GM12891 (cell line): ENCODE measurements around the gene ALK.

Experiments used
- DNase-seq: peaks from one replicate; pipeline ENCODE4 v3.0.0; 2011; ENCODE audit warnings: low spot score; ENCODE audit not compliant: insufficient read length
- FAIRE-seq: peaks from 2 replicates; lab custom pipeline; 2011; peaks lifted over from hg19 to GRCh38; lab: Jason Lieb, UNC
- PAX5 ChIP-seq: IDR thresholded peaks from 2 replicates; pipeline ENCODE4 v1.6.1; 2011; ENCODE audit warnings: low read length, moderate library complexity, mild to moderate bottlenecking; ENCODE audit not compliant: insufficient read depth, severe bottlenecking
- POLR2A ChIP-seq: IDR thresholded peaks from 2 replicates; pipeline ENCODE4 v1.6.1; 2011; ENCODE audit warnings: low read depth, low read length, control low read depth
- POLR2AphosphoS5 ChIP-seq: IDR thresholded peaks from 2 replicates; pipeline ENCODE4 v1.6.1; 2011; ENCODE audit warnings: low read depth, low read length, control low read depth
- POU2F2 ChIP-seq: IDR thresholded peaks from 2 replicates; pipeline ENCODE4 v1.6.1; 2011; ENCODE audit warnings: low read depth, mild to moderate bottlenecking, control low read depth, low read length, moderate library complexity
- SPI1 ChIP-seq: IDR thresholded peaks from 2 replicates; pipeline ENCODE4 v1.6.1; 2011; ENCODE audit warnings: low read depth, low read length, control low read depth
- TAF1 ChIP-seq: IDR thresholded peaks from 2 replicates; pipeline ENCODE4 v1.6.1; 2011; ENCODE audit warnings: low read depth, low read length, control low read depth

Gene ALK

GRCh38 chr2:29718076-29718686 lies 203.2 kb downstream of the ALK start:
- FAIRE-seq (no peak), DNase-seq (no peak)
- no peak for TF ChIP-seq TAF1
- TF ChIP-seq POU2F2, result no peak
- no peak for TF ChIP-seq POLR2AphosphoS5
- no peak for TF ChIP-seq SPI1
- no peak for TF ChIP-seq POLR2A
- no peak for TF ChIP-seq PAX5

GRCh38 chr2:29715655-29716054 lies 205.7 kb downstream of the ALK start:
- TF ChIP-seq POLR2AphosphoS5 (no peak), SPI1 (no peak), POU2F2 (no peak)
- FAIRE-seq, result no peak

GRCh38 chr2:29714333-29714732 lies 207.1 kb downstream of the ALK start:
- FAIRE-seq (no peak), DNase-seq (no peak)
- no peak for TF ChIP-seq TAF1
- no peak for TF ChIP-seq SPI1
- no peak for TF ChIP-seq POLR2A
- TF ChIP-seq POLR2AphosphoS5, result no peak
- TF ChIP-seq PAX5, result no peak
- TF ChIP-seq POU2F2, result no peak

More at GRCh38 chr2:29715655-29716054, 205.7 kb downstream of the ALK start:
- DNase-seq, result no peak

GRCh38 chr2:29706171-29706720 lies 215.1 kb downstream of the ALK start:
- FAIRE-seq (no peak), DNase-seq (no peak)
- TF ChIP-seq PAX5 (no peak), TAF1 (no peak), POLR2AphosphoS5 (no peak), POLR2A (no peak), SPI1 (no peak), POU2F2 (no peak)

GRCh38 chr2:29705616-29706015 lies 215.8 kb downstream of the ALK start:
- DNase-seq (no peak), FAIRE-seq (no peak)
- TF ChIP-seq POLR2AphosphoS5 (no peak), TAF1 (no peak)

- DNase-seq (no peak), FAIRE-seq (no peak)
- no peak for TF ChIP-seq POLR2A
- no peak for TF ChIP-seq SPI1
- no peak for TF ChIP-seq POLR2AphosphoS5
- TF ChIP-seq POU2F2, result no peak
- TF ChIP-seq TAF1, result no peak
- no peak for TF ChIP-seq PAX5
These were observed 218.1 kb downstream of the ALK start for GRCh38 chr2:29703336-29703735.

GRCh38 chr2:29702276-29702675 lies 219.1 kb downstream of the ALK start:
- TF ChIP-seq SPI1 (no peak), TAF1 (no peak), POLR2A (no peak), POLR2AphosphoS5 (no peak), PAX5 (no peak), POU2F2 (no peak)
- no peak for DNase-seq
- FAIRE-seq, result no peak

- FAIRE-seq, result no peak
- TF ChIP-seq POU2F2 (no peak), TAF1 (no peak), POLR2A (no peak), PAX5 (no peak), POLR2AphosphoS5 (no peak), SPI1 (no peak)
- no peak for DNase-seq
These were observed 220.8 kb downstream of the ALK start for GRCh38 chr2:29700560-29700959.

GRCh38 chr2:29699045-29699444 lies 222.3 kb downstream of the ALK start:
- DNase-seq (no peak), FAIRE-seq (no peak)
- TF ChIP-seq POLR2AphosphoS5 (no peak), TAF1 (no peak), SPI1 (no peak), PAX5 (no peak), POU2F2 (no peak), POLR2A (no peak)

GRCh38 chr2:29698216-29698615 lies 223.2 kb downstream of the ALK start:
- TF ChIP-seq POLR2AphosphoS5 (no peak), PAX5 (no peak), SPI1 (no peak), TAF1 (no peak), POU2F2 (no peak), POLR2A (no peak)
- no peak for FAIRE-seq
- DNase-seq, result no peak

GRCh38 chr2:29697715-29698114 lies 223.7 kb downstream of the ALK start:
- DNase-seq (no peak), FAIRE-seq (no peak)
- no peak for TF ChIP-seq POLR2AphosphoS5
- TF ChIP-seq POLR2A, result no peak
- no peak for TF ChIP-seq PAX5
- no peak for TF ChIP-seq SPI1
- no peak for TF ChIP-seq TAF1
- no peak for TF ChIP-seq POU2F2
